KMS-11 (cell line): ENCODE measurements around the gene CHAT.

Experiments
- H2AFZ ChIP-seq: fragments of 200-600 bp; sonication (generic); 2 replicates; pipeline ENCODE4 v1.6.1; 2016; ENCODE audit warnings: antibody characterized with exemption, mixed run types, low read depth
- H3K27ac ChIP-seq: fragments of 200-600 bp; sonication (generic); 2 replicates; pipeline ENCODE4 v1.6.1; 2016; ENCODE audit warnings: mild to moderate bottlenecking, mixed run types
- H3K27me3 ChIP-seq: fragments of 200-600 bp; sonication (generic); 2 replicates; pipeline ENCODE4 v1.6.1; 2017; ENCODE audit warnings: mild to moderate bottlenecking, low read depth, mixed run types, moderate library complexity; ENCODE audit not compliant: insufficient read depth
- H3K36me3 ChIP-seq: fragments of 200-600 bp; sonication (generic); 2 replicates; pipeline ENCODE4 v1.6.1; 2017; ENCODE audit warnings: mild to moderate bottlenecking, mixed run types; ENCODE audit not compliant: insufficient read depth
- H3K4me1 ChIP-seq: fragments of 200-600 bp; sonication (generic); 2 replicates; pipeline ENCODE4 v1.6.1; 2016; ENCODE audit warnings: mild to moderate bottlenecking, low read depth, mixed run types; ENCODE audit not compliant: poor library complexity, severe bottlenecking
- H3K4me2 ChIP-seq: fragments of 200-600 bp; sonication (generic); 2 replicates; pipeline ENCODE4 v1.7.0; 2016; ENCODE audit warnings: mild to moderate bottlenecking, mixed run types
- H3K4me3 ChIP-seq: fragments of 200-600 bp; sonication (generic); IDR thresholded peaks from 2 replicates; pipeline ENCODE4 v1.6.1; 2017; ENCODE audit warnings: low read depth, low read length, mixed read lengths; ENCODE audit not compliant: insufficient read depth
- H3K79me2 ChIP-seq: fragments of 200-600 bp; sonication (generic); 2 replicates; pipeline ENCODE4 v1.6.1; 2016; ENCODE audit warnings: low read depth, mixed run types; ENCODE audit not compliant: insufficient read depth
- H3K9ac ChIP-seq: fragments of 200-600 bp; sonication (generic); 2 replicates; pipeline ENCODE4 v1.6.1; 2016; ENCODE audit warnings: mild to moderate bottlenecking, mixed run types
- H4K20me1 ChIP-seq: fragments of 200-600 bp; sonication (generic); 2 replicates; pipeline ENCODE4 v1.6.1; 2016; ENCODE audit warnings: mild to moderate bottlenecking, mixed run types; ENCODE audit not compliant: insufficient read depth
- CTCF ChIP-seq: fragments of 200-600 bp; sonication (generic); conservative IDR thresholded peaks from 2 replicates; pipeline ENCODE4 v1.6.1; 2017; ENCODE audit warnings: low read depth, mild to moderate bottlenecking, antibody characterized with exemption, low read length, moderate library complexity, mixed read lengths

The CHAT gene

GRCh38 chr10:49644035-49644646 lies 30.3 kb downstream of the CHAT start:
- Histone ChIP-seq H3K9ac (no peak overlapping the region), H3K27me3 (no peaks in the 10 kb centered on the region), H3K27ac (no peak overlapping the region), H3K4me3 (no peak overlapping the region), H3K4me2 (no peak overlapping the region), H4K20me1 (no peaks in the 10 kb centered on the region), H2AFZ (no peak overlapping the region), H3K4me1 (no peaks in the 10 kb centered on the region), H3K36me3 (no peaks in the 10 kb centered on the region), H3K79me2 (no peaks in the 10 kb centered on the region)
- no peak for TF ChIP-seq CTCF

GRCh38 chr10:49645417-49645816 lies 31.6 kb downstream of the CHAT start:
- no peaks in the 10 kb centered on the region for H3K27me3 ChIP-seq
- H3K4me1 ChIP-seq: no peaks in the 10 kb centered on the region
- no peaks in the 10 kb centered on the region for H3K36me3 ChIP-seq
- H3K9ac ChIP-seq: no peak overlapping the region
- no peak overlapping the region for H3K4me3 ChIP-seq
- H2AFZ ChIP-seq: no peak overlapping the region
- no peaks in the 10 kb centered on the region for H4K20me1 ChIP-seq
- H3K4me2 ChIP-seq: no peak overlapping the region
- TF ChIP-seq CTCF: no peak
- no peaks in the 10 kb centered on the region for H3K79me2 ChIP-seq
- no peak overlapping the region for H3K27ac ChIP-seq

GRCh38 chr10:49645871-49646870 lies 32.3 kb downstream of the CHAT start:
- Histone ChIP-seq H3K27ac (no peak overlapping the region), H3K79me2 (no peaks in the 10 kb centered on the region), H4K20me1 (no peaks in the 10 kb centered on the region), H3K4me1 (no peaks in the 10 kb centered on the region), H3K27me3 (no peaks in the 10 kb centered on the region), H3K36me3 (no peaks in the 10 kb centered on the region), H3K4me3 (no peak overlapping the region), H3K9ac (no peak overlapping the region), H2AFZ (no peak overlapping the region), H3K4me2 (no peak overlapping the region)
- no peak for TF ChIP-seq CTCF

GRCh38 chr10:49647554-49647953 lies 33.7 kb downstream of the CHAT start:
- H2AFZ ChIP-seq: no peak overlapping the region
- no peak overlapping the region for H3K27ac ChIP-seq
- TF ChIP-seq CTCF: no peak
- H3K4me2 ChIP-seq: no peak overlapping the region
- H3K36me3 ChIP-seq: no peaks in the 10 kb centered on the region
- no peak overlapping the region for H3K4me3 ChIP-seq
- H4K20me1 ChIP-seq: no peaks in the 10 kb centered on the region
- H3K9ac ChIP-seq: no peak overlapping the region
- H3K27me3 ChIP-seq: no peaks in the 10 kb centered on the region
- no peaks in the 10 kb centered on the region for H3K79me2 ChIP-seq
- H3K4me1 ChIP-seq: no peaks in the 10 kb centered on the region
